Measurements from ENCODE around the gene TMEM132A.

GRCh38 chr11:60889869-60890311 lies 34.4 kb upstream of the TMEM132A start:
- TF ChIP-seq, protein P1, sequence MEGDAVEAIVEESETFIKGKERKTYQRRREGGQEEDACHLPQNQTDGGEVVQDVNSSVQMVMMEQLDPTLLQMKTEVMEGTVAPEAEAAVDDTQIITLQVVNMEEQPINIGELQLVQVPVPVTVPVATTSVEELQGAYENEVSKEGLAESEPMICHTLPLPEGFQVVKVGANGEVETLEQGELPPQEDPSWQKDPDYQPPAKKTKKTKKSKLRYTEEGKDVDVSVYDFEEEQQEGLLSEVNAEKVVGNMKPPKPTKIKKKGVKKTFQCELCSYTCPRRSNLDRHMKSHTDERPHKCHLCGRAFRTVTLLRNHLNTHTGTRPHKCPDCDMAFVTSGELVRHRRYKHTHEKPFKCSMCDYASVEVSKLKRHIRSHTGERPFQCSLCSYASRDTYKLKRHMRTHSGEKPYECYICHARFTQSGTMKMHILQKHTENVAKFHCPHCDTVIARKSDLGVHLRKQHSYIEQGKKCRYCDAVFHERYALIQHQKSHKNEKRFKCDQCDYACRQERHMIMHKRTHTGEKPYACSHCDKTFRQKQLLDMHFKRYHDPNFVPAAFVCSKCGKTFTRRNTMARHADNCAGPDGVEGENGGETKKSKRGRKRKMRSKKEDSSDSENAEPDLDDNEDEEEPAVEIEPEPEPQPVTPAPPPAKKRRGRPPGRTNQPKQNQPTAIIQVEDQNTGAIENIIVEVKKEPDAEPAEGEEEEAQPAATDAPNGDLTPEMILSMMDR (IDR thresholded peaks at IDR 0.05) = no peak
- no peak for TF ChIP-seq POLR2A (IDR thresholded peaks at IDR 0.05)
